Right lobe of liver (tissue), 6 donors: Measurements from ENCODE around the gene NEMP2. TPM values are rescaled to one million over a fixed set of nuclear protein-coding genes. Genes with fewer than 3 reads are reported as not detected.

ENCODE experiments used
- ATAC-seq, 4 donors: fragments of 200-7000 bp; cut with Tn5 transposase; one replicate each; pipeline ENCODE4 v1.9.1; 2020; ENCODE audit warnings: mild to moderate bottlenecking in 4 of 4, moderate library complexity in 4 of 4
- DNase-seq, 3 donors: peaks; one replicate each; pipeline ENCODE4 v3.0.0-alpha.2; 2020
- H3K27ac ChIP-seq, 3 donors: fragments of 200-600 bp; one replicate each; pipeline ENCODE4 v1.8.0; 2022
- H3K27me3 ChIP-seq, 2 donors: fragments of 200-600 bp; one replicate each; pipeline ENCODE4 v1.8.0; 2022
- H3K36me3 ChIP-seq, 4 donors: fragments of 200-600 bp; sonication (generic) in 1 of 4; one replicate each; pipeline versions ENCODE4 v1.5.1 to v1.8.0; 2017 to 2022; ENCODE audit warnings: control low read depth in 1 of 4
- H3K4me1 ChIP-seq, 4 donors: fragments of 200-600 bp; sonication (generic) in 1 of 4; one replicate each; pipeline versions ENCODE4 v1.5.1 to v1.8.0; 2017 to 2022; ENCODE audit warnings: control low read depth in 1 of 4
- H3K4me3 ChIP-seq, 3 donors: fragments of 200-600 bp; one replicate each; pipeline ENCODE4 v1.8.0; 2022
- H3K9me3 ChIP-seq, 4 donors: fragments of 200-600 bp; sonication (generic) in 1 of 4; one replicate each; pipeline versions ENCODE4 v1.5.1 to v1.8.0; 2017 to 2022; ENCODE audit warnings: control low read depth in 1 of 4
- CTCF ChIP-seq, 4 donors: fragments of 200-600 bp in 3 of 4; fragments of 450-650 bp in 1 of 4; IDR thresholded peaks; one replicate each; pipeline versions ENCODE4 v1.5.1 to v1.8.0; 2016 to 2022; ENCODE audit warnings: antibody characterized with exemption in 4 of 4, mild to moderate bottlenecking in 2 of 4
- POLR2A ChIP-seq: fragments of 450-650 bp; IDR thresholded peaks from one replicate; pipeline ENCODE4 v1.6.1; 2017; ENCODE audit warnings: antibody characterized with exemption, mild to moderate bottlenecking
- WGBS: methylation state at CpG from one replicate; pipeline ENCODE4 v1.1.6; 2018; ENCODE audit warnings: low coverage, low lambda C conversion rate; ENCODE audit not compliant: insufficient coverage; ENCODE audit errors: missing lambda C conversion rate; 5-methylcytosine and 5-hydroxymethylcytosine counted together
- intact Hi-C, 2 donors: fragments of 100-400 bp; cut with DNase I; formaldehyde crosslinking; loops; one replicate each; pipeline versions ENCODE4 v1.11.2 to v1.14.1; 2022
- total RNA-seq, 6 experiments: library from RNA; depleted of rRNA in 2 of 6; stranded (reverse); fragments of >200 nt in 2 of 6; fragmentation: NEBNext Ultra II Directional in 3 of 6; extraction: Animal tissue kit (Norgen Biotek cat#: 25700) in 3 of 6; gene quantifications; one replicate each; pipeline versions ENCODE4 v1.1.0 to v1.2.4, GENCODE V29; 2016 to 2023
- donor health status: DM: no; HTN: yes; CAD: no.
- donor health status: DM: no; HTN: no; CAD: no.
- donor health status: DM: no; HTN: no; CAD: no.
- donor health status: DM: no; HTN: yes; CAD: no.
- donor health status: DM: no; HTN: yes; CAD: no.

The NEMP2 gene
- total RNA-seq, 6 experiments from 2014 or later: 2.0 to 4.1 (median 2.7) TPM

DNA sequence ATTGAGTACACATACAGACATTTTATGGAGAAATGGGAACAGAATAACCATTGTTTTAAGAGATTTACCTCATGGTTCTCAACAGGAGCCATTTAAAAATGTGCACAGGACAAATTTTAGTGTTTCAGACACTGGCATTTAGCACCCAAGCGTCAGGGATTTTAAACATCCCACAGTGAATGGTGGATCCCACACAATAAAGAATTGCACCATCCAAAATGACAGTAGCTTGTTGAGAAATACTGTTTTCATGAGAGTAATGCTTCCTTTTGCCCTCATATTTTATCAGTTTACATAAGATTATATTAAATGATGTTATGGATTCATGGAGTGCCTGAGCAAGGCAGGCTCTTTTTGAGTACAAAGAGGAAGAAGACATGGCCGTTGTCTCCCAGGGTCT is 72.3 kb downstream of the NEMP2 start:
- H3K9me3 ChIP-seq: no peaks in the 10 kb centered on the region
- H3K4me1 ChIP-seq: no peaks in the 10 kb centered on the region
- H3K4me3 ChIP-seq: no peak overlapping the region
- H3K27ac ChIP-seq: no peak overlapping the region
- no peak for DNase-seq
- intact Hi-C loops: no loop called here
- TF ChIP-seq CTCF (IDR thresholded peaks at IDR 0.05): no peak
- no peak for TF ChIP-seq POLR2A
- ATAC-seq: no peak
- no peaks in the 10 kb centered on the region for H3K36me3 ChIP-seq
- H3K27me3 ChIP-seq: no peaks in the 10 kb centered on the region
- 95% methylated on average over 2 of the region's 2 CpGs for WGBS

DNA sequence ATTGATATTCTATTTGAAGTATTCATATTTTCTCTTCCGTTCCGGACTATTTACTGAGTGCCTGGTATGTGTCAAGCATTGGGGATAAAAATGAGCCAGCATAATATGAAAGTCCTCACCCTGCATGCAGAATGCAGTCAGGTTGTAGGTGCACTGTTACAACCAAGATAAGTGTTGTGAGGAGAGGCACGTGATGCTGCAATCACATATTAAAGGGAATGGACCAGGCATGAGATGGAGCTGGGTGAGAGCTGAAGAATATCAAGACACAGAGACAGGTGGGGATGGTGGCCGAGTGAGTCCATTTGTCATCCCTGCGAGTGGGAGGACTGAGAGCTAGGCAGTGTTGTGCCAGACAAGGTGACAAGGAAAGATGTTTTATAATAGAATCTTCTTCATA is 74.0 kb downstream of the NEMP2 start:
- Histone ChIP-seq H3K27ac (no peak overlapping the region), H3K4me3 (no peak overlapping the region), H3K9me3 (no peaks in the 10 kb centered on the region), H3K36me3 (no peaks in the 10 kb centered on the region), H3K4me1 (no peaks in the 10 kb centered on the region), H3K27me3 (no peaks in the 10 kb centered on the region)
- ATAC-seq (no peak), DNase-seq (no peak)
- intact Hi-C loops: no loop called here
- TF ChIP-seq POLR2A (no peak), CTCF (IDR thresholded peaks at IDR 0.05) (no peak)
- WGBS: 81% methylated on average over 5 of the region's 5 CpGs

DNA sequence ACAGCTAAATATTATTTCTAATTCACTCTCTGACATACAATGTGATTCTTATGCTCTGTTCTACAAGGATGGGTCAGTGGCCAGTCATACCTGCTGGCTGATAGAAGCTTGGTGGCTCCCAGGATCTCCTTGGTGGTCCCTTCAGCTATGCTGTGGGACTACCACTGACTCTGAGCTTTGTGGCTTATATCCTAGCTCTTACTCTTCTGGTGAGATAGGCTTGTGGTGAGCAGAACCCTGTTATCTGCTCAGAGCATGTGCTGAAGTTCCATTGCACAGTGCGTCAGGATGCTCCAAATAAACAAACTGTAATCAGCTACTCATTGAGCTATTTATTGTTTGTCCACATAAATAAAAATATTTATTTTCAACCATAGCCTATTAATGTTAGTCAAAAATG is 74.6 kb downstream of the NEMP2 start:
- TF ChIP-seq CTCF (IDR thresholded peaks at IDR 0.05) (no peak), POLR2A (no peak)
- no peak overlapping the region for H3K4me3 ChIP-seq
- no peaks in the 10 kb centered on the region for H3K27me3 ChIP-seq
- no peaks in the 10 kb centered on the region for H3K4me1 ChIP-seq
- H3K9me3 ChIP-seq: no peaks in the 10 kb centered on the region
- ATAC-seq (no peak), DNase-seq (no peak)
- 70% methylated on average over 1 of the region's 1 CpG for WGBS
- H3K36me3 ChIP-seq: no peaks in the 10 kb centered on the region
- intact Hi-C loops: no loop called here
- no peak overlapping the region for H3K27ac ChIP-seq

DNA sequence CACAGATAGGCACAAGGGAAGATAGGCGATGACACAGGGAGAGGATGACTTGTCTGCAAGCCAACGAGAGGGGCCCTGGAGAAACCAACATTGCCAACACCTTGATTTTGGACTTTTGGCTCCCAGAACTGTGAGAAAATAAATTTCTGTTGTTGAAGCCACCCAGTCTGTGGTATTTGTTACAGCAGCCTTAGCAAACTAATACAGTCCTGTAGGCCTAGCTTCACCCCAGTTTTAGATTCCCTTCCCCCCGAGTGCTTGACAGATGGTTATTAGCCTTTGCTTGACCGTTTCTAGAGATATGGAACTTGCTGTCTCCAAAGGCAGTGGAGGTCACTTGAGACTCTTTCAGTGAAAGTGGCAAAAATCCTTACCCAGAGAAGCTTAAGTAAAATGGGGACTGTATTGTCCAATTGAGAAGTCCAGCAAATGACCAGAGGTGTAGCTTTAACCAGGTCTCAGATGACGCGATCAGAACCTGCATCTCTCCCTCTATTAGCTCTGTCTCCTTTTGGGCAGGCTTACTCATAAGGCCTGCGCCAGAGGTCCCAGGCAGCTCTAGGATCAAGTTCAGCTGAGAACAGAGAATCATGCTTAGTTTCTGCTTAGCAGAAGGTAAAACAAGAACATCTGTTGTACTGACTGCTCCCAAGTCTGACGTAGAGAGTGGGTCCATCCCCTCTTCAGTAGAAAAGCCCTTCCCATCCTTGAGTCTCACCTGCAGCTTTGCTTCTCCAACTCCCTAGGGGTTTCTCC is 76.0 kb downstream of the NEMP2 start:
- Histone ChIP-seq H3K27me3 (no peaks in the 10 kb centered on the region), H3K27ac (no peak overlapping the region), H3K4me3 (no peak overlapping the region), H3K4me1 (no peaks in the 10 kb centered on the region), H3K9me3 (no peaks in the 10 kb centered on the region), H3K36me3 (no peaks in the 10 kb centered on the region)
- intact Hi-C loops: no loop called here
- TF ChIP-seq CTCF (IDR thresholded peaks at IDR 0.05) (no peak), POLR2A (no peak)
- WGBS: 60% methylated on average over 5 of the region's 8 CpGs
- ATAC-seq (no peak), DNase-seq (no peak)

- TF ChIP-seq CTCF (IDR thresholded peaks at IDR 0.05) (no peak), POLR2A (no peak)
- H3K9me3 ChIP-seq: no peaks in the 10 kb centered on the region
- no peaks in the 10 kb centered on the region for H3K27me3 ChIP-seq
- intact Hi-C loops: no loop called here
- ATAC-seq (no peak), DNase-seq (no peak)
- no peaks in the 10 kb centered on the region for H3K4me1 ChIP-seq
- WGBS: 90% methylated on average over 2 of the region's 2 CpGs
- H3K36me3 ChIP-seq: no peaks in the 10 kb centered on the region
- H3K4me3 ChIP-seq: no peak overlapping the region
- H3K27ac ChIP-seq: no peak overlapping the region
Measured at GRCh38 chr2:190457256-190457655, 77.3 kb downstream of the NEMP2 start.
